Measurements from ENCODE around the gene COPE. TPM values are rescaled to one million over a fixed set of nuclear protein-coding genes. Genes with fewer than 3 reads are reported as not detected.

Gene COPE
- total RNA-seq, 1 donor from 2014 or later, result 212 TPM

GRCh38 chr19:18939922-18940768 is 21.0 kb upstream of the COPE start:
- intact Hi-C loops (cut with DNase I), result no loop called here
- Histone ChIP-seq H3K27me3 (no peaks in the 10 kb centered on the region), H3K9me3 (no peaks in the 10 kb centered on the region), H3K27ac (peak overlapping the region; percentile 84), H3K4me1 (peaks cover 29% of the 10 kb centered on the region), H3K4me3 (peak overlapping the region; percentile 79 to 94), H3K36me3 (peaks cover 0 to 6% of the 10 kb centered on the region in 2 donors)
- DNase-seq (ENCODE audit: extremely low spot score in 2 of 2), result no peak
- peak in 1 of 2 donors; percentile 78 for TF ChIP-seq POLR2AphosphoS5 (IDR thresholded peaks at IDR 0.05; ENCODE audit: insufficient read depth in 1 of 2, low read depth in 1 of 2)
- no peak for TF ChIP-seq CTCF (IDR thresholded peaks at IDR 0.05)
- TF ChIP-seq POLR2A (IDR thresholded peaks at IDR 0.05), result peak in 1 of 2 donors; percentile 14

GRCh38 chr19:18939163-18939562 is 20.0 kb upstream of the COPE start:
- Histone ChIP-seq H3K36me3 (peaks cover 0 to 8% of the 10 kb centered on the region in 2 donors), H3K9me3 (no peaks in the 10 kb centered on the region), H3K27me3 (no peaks in the 10 kb centered on the region), H3K27ac (peak overlapping the region; percentile 84), H3K4me3 (no peak overlapping the region), H3K4me1 (peaks cover 29% of the 10 kb centered on the region)
- no peak for TF ChIP-seq POLR2A (IDR thresholded peaks at IDR 0.05)
- no peak for TF ChIP-seq CTCF (IDR thresholded peaks at IDR 0.05)
- TF ChIP-seq POLR2AphosphoS5 (IDR thresholded peaks at IDR 0.05; ENCODE audit: insufficient read depth in 1 of 2, low read depth in 1 of 2), result no peak
- intact Hi-C loops (cut with DNase I), result no loop called here
- no peak for DNase-seq (ENCODE audit: extremely low spot score in 2 of 2)

- Histone ChIP-seq H3K27ac (no peak overlapping the region), H3K4me1 (no peaks in the 10 kb centered on the region), H3K27me3 (no peaks in the 10 kb centered on the region), H3K9me3 (no peaks in the 10 kb centered on the region), H3K4me3 (no peak overlapping the region), H3K36me3 (peaks cover 0 to 20% of the 10 kb centered on the region in 2 donors)
- DNase-seq (ENCODE audit: extremely low spot score in 2 of 2), result no peak
- intact Hi-C loops (cut with DNase I), result no loop called here
- TF ChIP-seq CTCF (IDR thresholded peaks at IDR 0.05) (no peak), POLR2A (IDR thresholded peaks at IDR 0.05) (no peak), POLR2AphosphoS5 (IDR thresholded peaks at IDR 0.05; ENCODE audit: insufficient read depth in 1 of 2, low read depth in 1 of 2) (no peak)
These were observed 14.1 kb upstream of the COPE start for GRCh38 chr19:18933297-18933696.

GRCh38 chr19:18932216-18932841 is 13.1 kb upstream of the COPE start:
- no peaks in the 10 kb centered on the region for H3K27me3 ChIP-seq
- H3K4me1 ChIP-seq, result no peaks in the 10 kb centered on the region
- TF ChIP-seq CTCF (IDR thresholded peaks at IDR 0.05), result no peak
- no peak for TF ChIP-seq POLR2AphosphoS5 (IDR thresholded peaks at IDR 0.05; ENCODE audit: insufficient read depth in 1 of 2, low read depth in 1 of 2)
- no peak for TF ChIP-seq POLR2A (IDR thresholded peaks at IDR 0.05)
- no peak overlapping the region for H3K4me3 ChIP-seq
- no peak overlapping the region for H3K27ac ChIP-seq
- H3K36me3 ChIP-seq, result peaks cover 0 to 26% of the 10 kb centered on the region in 2 donors
- no peak for DNase-seq (ENCODE audit: extremely low spot score in 2 of 2)
- no peaks in the 10 kb centered on the region for H3K9me3 ChIP-seq
- intact Hi-C loops (cut with DNase I), result no loop called here
